Brain microvascular endothelial cell (primary cell): ENCODE results near the gene NACC2.
A peak's percentile ranks its signal among the peaks of the same experiment; 100 is the strongest.

Experiments
- DNase-seq: peaks from one replicate; pipeline ENCODE4 v3.0.0-alpha.2; 2020
- H3K27ac ChIP-seq: fragments of 250-450 bp; sonication (Bioruptor Pico); 2 replicates; pipeline ENCODE4 v1.5.1; 2020; ENCODE audit warnings: mild to moderate bottlenecking, moderate library complexity
- H3K27me3 ChIP-seq: fragments of 250-450 bp; sonication (Bioruptor Pico); replicated peaks from 2 replicates; pipeline ENCODE4 v1.5.1; 2020; ENCODE audit warnings: mild to moderate bottlenecking
- H3K36me3 ChIP-seq: fragments of 250-450 bp; sonication (Bioruptor Pico); replicated peaks from 2 replicates; pipeline ENCODE4 v1.5.1; 2020; ENCODE audit warnings: mild to moderate bottlenecking
- H3K4me3 ChIP-seq: 2 replicates; pipeline ENCODE4 v1.5.1; 2011; ENCODE audit warnings: low read depth, mild to moderate bottlenecking, control low read depth, low read length, moderate library complexity
- in situ Hi-C: cut with HindIII; loops from 2 replicates; pipeline ENCODE4 v1.10.0; 2017; ENCODE audit warnings: low sequenced_read_pairs, low pct_ligation_motif_present
- TF ChIP-seq, protein P1 (sequence below): IDR thresholded peaks from 2 replicates; pipeline ENCODE4 v1.5.1; 2011; ENCODE audit warnings: low read depth, mild to moderate bottlenecking, moderate library complexity, low read length, control low read depth, inconsistent platforms; ENCODE audit errors: missing control alignments

The NACC2 gene

GRCh38 chr9:136098844-136099243 is 3.8 kb upstream of the NACC2 start:
- TF ChIP-seq, protein P1, sequence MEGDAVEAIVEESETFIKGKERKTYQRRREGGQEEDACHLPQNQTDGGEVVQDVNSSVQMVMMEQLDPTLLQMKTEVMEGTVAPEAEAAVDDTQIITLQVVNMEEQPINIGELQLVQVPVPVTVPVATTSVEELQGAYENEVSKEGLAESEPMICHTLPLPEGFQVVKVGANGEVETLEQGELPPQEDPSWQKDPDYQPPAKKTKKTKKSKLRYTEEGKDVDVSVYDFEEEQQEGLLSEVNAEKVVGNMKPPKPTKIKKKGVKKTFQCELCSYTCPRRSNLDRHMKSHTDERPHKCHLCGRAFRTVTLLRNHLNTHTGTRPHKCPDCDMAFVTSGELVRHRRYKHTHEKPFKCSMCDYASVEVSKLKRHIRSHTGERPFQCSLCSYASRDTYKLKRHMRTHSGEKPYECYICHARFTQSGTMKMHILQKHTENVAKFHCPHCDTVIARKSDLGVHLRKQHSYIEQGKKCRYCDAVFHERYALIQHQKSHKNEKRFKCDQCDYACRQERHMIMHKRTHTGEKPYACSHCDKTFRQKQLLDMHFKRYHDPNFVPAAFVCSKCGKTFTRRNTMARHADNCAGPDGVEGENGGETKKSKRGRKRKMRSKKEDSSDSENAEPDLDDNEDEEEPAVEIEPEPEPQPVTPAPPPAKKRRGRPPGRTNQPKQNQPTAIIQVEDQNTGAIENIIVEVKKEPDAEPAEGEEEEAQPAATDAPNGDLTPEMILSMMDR, result no peak

GRCh38 chr9:136098210-136098609 is 3.1 kb upstream of the NACC2 start:
- H3K27me3 ChIP-seq, result no peaks in the 10 kb centered on the region
- no peak overlapping the region for H3K4me3 ChIP-seq
- DNase-seq, result no peak
- in situ Hi-C loops, result no loop called here
- TF ChIP-seq, protein P1, result no peak
- H3K27ac ChIP-seq, result no peak overlapping the region
- H3K36me3 ChIP-seq, result no peaks in the 10 kb centered on the region

More at GRCh38 chr9:136098844-136099243, 3.8 kb upstream of the NACC2 start:
- DNase-seq, result no peak
- no peaks in the 10 kb centered on the region for H3K27me3 ChIP-seq
- no peak overlapping the region for H3K27ac ChIP-seq
- H3K4me3 ChIP-seq, result no peak overlapping the region
- no peaks in the 10 kb centered on the region for H3K36me3 ChIP-seq
- in situ Hi-C loops, result no loop called here

- Histone ChIP-seq H3K4me3 (no peak overlapping the region), H3K27me3 (no peaks in the 10 kb centered on the region), H3K36me3 (peaks cover 3% of the 10 kb centered on the region), H3K27ac (no peak overlapping the region)
- no peak for DNase-seq
- in situ Hi-C loops, result no loop called here
- TF ChIP-seq, protein P1, result no peak
Measured at GRCh38 chr9:136096505-136097001, 1.5 kb upstream of the NACC2 start.

DNA sequence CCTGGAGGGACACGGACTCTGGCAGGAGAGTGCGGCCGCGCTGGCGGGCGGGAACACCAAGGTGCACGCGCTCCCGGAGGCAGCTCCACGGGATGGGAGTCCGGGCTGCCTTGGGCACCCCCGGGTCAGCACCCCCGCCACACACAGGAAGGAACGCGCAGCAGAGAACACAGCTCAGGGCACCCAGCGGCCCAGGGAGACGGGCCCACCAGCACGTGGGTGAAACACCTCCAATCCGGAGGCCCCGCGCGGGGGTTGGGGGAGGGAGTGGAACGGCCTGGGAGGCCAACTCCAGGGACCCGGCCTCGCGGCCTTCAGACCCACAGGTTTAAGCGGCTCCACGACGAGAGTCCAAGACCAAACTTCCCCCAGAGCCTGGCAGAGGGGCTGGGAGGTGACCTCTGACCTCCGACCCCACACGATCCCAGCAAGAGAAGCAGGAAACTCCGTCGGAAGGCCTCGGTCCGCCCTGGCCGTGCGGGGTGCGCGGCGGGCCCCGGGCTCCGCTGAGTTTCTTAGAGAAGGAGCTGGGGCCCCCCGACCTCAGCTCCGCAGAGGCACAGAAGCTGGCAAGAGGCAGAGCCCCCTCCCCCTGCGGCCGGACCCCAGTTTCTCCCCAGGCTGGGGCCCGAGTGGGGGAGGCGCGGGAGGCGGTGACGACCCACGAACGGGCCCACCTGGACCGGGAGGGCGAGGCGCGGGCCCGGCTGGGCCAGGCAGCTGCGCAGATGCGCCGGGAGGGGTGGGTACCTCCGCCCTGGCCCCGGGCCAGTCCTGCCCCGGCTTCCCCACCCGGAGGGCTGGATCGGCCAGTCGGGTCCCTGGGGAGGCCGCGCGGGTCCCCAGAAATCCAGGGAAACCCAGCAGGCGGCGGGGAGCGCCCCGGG is 851 bp downstream of the NACC2 start:
- Histone ChIP-seq H3K27me3 (no peaks in the 10 kb centered on the region), H3K27ac (peak overlapping the region; percentile 42), H3K4me3 (peak overlapping the region; percentile 67), H3K36me3 (peaks cover 3% of the 10 kb centered on the region)
- in situ Hi-C loops, result no loop called here
- TF ChIP-seq, protein P1, result no peak
- DNase-seq, result peak; percentile 41

DNA sequence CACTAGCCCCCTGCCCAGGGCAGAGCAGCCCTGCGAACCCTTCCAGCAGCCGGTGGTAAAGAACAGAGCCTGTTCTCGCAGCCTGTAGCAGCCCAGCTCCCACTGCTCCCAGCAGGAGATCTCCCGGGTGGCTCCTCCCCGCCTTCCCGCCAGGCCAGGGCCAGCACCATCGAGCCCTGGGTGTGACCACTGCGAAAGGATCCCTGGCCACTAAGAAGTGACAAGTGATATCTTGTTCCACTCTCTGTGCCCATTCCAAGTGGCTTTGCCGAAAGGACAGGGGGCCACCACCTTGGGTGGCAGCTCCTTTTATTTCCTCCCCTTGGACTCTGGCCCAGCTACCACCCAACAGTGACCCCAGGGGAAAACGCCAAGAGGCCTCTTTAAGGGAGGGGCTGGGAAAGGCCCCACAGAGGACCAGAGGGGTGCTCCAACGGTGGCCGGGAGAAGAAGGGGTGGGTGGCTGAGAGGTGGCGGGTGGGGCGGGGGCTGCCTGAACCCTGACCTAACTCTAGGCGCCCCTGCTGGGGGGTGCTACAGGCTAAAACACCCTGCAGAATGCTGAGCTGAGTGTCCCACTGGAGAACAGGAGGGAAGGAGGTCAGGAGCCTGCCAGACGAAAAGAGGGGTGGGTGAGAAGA is 1.6 kb downstream of the NACC2 start:
- Histone ChIP-seq H3K27ac (no peak overlapping the region), H3K27me3 (no peaks in the 10 kb centered on the region), H3K36me3 (peaks cover 3% of the 10 kb centered on the region), H3K4me3 (peak overlapping the region; percentile 67)
- no peak for DNase-seq
- in situ Hi-C loops, result no loop called here
- TF ChIP-seq, protein P1, result no peak
